ENCODE results near the gene FAM131B.

FAM131B gene

GRCh38 chr7:143399151-143399550, 36.6 kb upstream of the FAM131B start:
- TF ChIP-seq CEBPB (IDR thresholded peaks at IDR 0.05) (no peak), TAF1 (IDR thresholded peaks at IDR 0.05; ENCODE audit: low read depth) (no peak), REST (IDR thresholded peaks at IDR 0.05; ENCODE audit: low read depth) (no peak), RAD21 (IDR thresholded peaks at IDR 0.05; ENCODE audit: low read depth) (no peak), USF1 (IDR thresholded peaks at IDR 0.05) (no peak), TCF12 (IDR thresholded peaks at IDR 0.05; ENCODE audit: low read depth) (no peak), EGR1 (IDR thresholded peaks at IDR 0.05) (no peak), EP300 (IDR thresholded peaks at IDR 0.05; ENCODE audit: borderline replicate concordance) (no peak), TEAD4 (IDR thresholded peaks at IDR 0.05) (no peak), YY1 (IDR thresholded peaks at IDR 0.05; ENCODE audit: low read depth) (no peak), NFIC (IDR thresholded peaks at IDR 0.05) (no peak), ZBTB7A (IDR thresholded peaks at IDR 0.05; ENCODE audit: low read depth) (no peak), MAX (IDR thresholded peaks at IDR 0.05) (no peak), CREB1 (IDR thresholded peaks at IDR 0.05; ENCODE audit: low read depth) (no peak), FOXM1 (IDR thresholded peaks at IDR 0.05; ENCODE audit: borderline replicate concordance, low read depth) (no peak)

GRCh38 chr7:143398616-143399015, 36.1 kb upstream of the FAM131B start:
- no peak for TF ChIP-seq TEAD4 (IDR thresholded peaks at IDR 0.05)
- no peak for TF ChIP-seq EP300 (IDR thresholded peaks at IDR 0.05; ENCODE audit: borderline replicate concordance)
- no peak for TF ChIP-seq EGR1 (IDR thresholded peaks at IDR 0.05)
- TF ChIP-seq NFIC (IDR thresholded peaks at IDR 0.05), result no peak
- TF ChIP-seq YY1 (IDR thresholded peaks at IDR 0.05; ENCODE audit: low read depth), result no peak
- no peak for TF ChIP-seq CEBPB (IDR thresholded peaks at IDR 0.05)
- TF ChIP-seq RAD21 (IDR thresholded peaks at IDR 0.05; ENCODE audit: low read depth), result no peak

- TF ChIP-seq ZBTB7A (IDR thresholded peaks at IDR 0.05; ENCODE audit: low read depth) (no peak), CEBPB (IDR thresholded peaks at IDR 0.05) (no peak), USF1 (IDR thresholded peaks at IDR 0.05) (no peak), RAD21 (IDR thresholded peaks at IDR 0.05; ENCODE audit: low read depth) (no peak), NFIC (IDR thresholded peaks at IDR 0.05) (no peak), TAF1 (IDR thresholded peaks at IDR 0.05; ENCODE audit: low read depth) (no peak), EP300 (IDR thresholded peaks at IDR 0.05; ENCODE audit: borderline replicate concordance) (no peak), REST (IDR thresholded peaks at IDR 0.05; ENCODE audit: low read depth) (no peak)
These were observed 35.4 kb upstream of the FAM131B start for GRCh38 chr7:143397710-143398530.

- TF ChIP-seq FOXM1 (IDR thresholded peaks at IDR 0.05; ENCODE audit: borderline replicate concordance, low read depth) (no peak), MAX (IDR thresholded peaks at IDR 0.05) (no peak), CEBPB (IDR thresholded peaks at IDR 0.05) (no peak), TCF12 (IDR thresholded peaks at IDR 0.05; ENCODE audit: low read depth) (no peak), EGR1 (IDR thresholded peaks at IDR 0.05) (no peak), NFIC (IDR thresholded peaks at IDR 0.05) (no peak), YY1 (IDR thresholded peaks at IDR 0.05; ENCODE audit: low read depth) (no peak), TAF1 (IDR thresholded peaks at IDR 0.05; ENCODE audit: low read depth) (no peak), ZBTB7A (IDR thresholded peaks at IDR 0.05; ENCODE audit: low read depth) (no peak), CREB1 (IDR thresholded peaks at IDR 0.05; ENCODE audit: low read depth) (no peak), USF1 (IDR thresholded peaks at IDR 0.05) (no peak), REST (IDR thresholded peaks at IDR 0.05; ENCODE audit: low read depth) (no peak), EP300 (IDR thresholded peaks at IDR 0.05; ENCODE audit: borderline replicate concordance) (no peak), TEAD4 (IDR thresholded peaks at IDR 0.05) (no peak), RAD21 (IDR thresholded peaks at IDR 0.05; ENCODE audit: low read depth) (no peak)
These were observed 34.4 kb upstream of the FAM131B start for GRCh38 chr7:143396625-143397556.
